Measurements from ENCODE around the gene SORL1-AS1.

The SORL1-AS1 gene

DNA sequence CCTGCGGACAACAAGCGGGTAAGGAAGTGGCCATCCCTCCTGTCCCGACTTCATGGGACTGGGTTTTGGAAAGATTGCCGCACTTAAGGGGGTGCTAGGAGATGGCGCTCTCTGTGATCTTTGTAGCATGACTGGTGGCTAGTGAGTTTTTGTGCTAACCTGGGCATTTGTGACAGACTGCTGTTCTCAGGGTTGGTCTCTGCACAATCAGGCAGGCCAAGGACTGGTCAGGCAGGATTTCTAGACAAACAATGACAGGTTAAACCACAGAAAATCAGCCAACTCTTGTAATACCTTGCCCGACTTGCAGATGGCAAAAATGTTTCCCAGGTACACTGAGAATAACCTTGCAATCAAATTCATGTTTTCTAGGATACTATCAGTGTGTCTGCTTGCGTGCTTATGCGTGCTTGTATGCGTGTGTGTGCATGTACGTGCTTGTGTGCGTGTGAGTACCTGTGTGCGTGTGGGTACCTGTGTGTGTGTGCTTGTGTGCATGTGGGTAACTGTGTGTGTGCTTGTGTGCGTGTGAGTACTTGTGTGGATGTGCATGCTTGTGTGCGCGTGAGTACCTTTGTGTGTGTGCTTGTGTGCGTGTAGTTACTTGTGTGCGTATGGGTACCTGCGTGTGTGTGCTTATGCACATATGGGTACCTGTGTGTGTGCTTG lies 25.6 kb upstream of the SORL1-AS1 start:
- in situ Hi-C loops (cut with MboI; ENCODE audit: low pct_unique_long_range_greater_than_20kb, low sequenced_read_pairs), result no loop called here
- DNase-seq, result no peak

DNA sequence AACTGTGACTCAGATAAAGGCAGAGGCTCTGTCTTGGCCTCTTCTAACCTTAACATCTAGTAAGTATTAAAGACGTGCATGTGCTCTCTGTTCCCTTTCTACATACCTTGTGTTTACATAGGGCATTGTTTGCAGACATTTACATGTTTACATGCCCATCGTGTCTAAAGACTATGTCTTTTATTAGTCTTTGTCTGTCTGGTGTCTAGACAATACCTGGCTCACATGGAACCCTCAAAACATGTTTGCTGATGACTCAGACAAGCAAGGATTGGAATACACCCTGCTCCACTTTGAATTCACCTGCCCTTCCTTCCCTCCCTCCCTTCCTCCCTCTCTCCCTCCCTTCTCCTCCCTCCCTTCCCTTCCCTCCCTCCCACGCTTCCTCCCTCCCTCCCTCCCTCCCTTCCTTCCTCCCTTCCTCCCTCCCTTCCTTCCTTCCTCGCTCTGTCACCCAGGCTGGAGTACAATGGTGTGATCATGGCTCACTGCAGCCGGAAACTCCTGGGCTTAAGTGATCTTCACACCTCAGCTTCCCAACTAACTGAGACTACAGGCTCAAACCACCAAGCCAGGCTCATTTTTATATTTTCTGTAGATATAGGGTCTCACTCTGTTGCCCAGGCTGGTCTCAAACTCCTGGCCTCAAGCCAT lies 23.7 kb upstream of the SORL1-AS1 start:
- in situ Hi-C loops (cut with MboI; ENCODE audit: low pct_unique_long_range_greater_than_20kb, low sequenced_read_pairs), result no loop called here
- no peak for DNase-seq

DNA sequence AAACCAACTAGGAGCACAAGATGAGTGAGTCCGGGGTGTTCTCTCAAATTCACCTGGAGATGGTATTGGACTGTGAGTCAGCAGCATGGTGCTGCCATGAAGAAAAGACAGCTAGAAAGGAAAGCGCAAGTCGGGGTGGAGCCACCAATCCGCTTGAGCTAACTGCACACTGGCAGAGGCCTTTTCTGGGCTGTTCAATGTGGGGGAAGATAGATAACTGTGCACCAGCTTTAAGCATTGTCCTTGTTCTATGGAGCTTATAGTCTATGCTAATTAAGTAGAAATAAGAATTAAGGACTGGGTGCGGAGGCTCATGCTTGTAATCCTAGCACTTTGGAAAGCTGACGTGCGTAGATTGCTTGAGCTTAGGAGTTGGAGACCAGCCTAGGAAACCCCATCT lies 21.9 kb upstream of the SORL1-AS1 start:
- no peak for DNase-seq
- in situ Hi-C loops (cut with MboI; ENCODE audit: low pct_unique_long_range_greater_than_20kb, low sequenced_read_pairs), result no loop called here

DNA sequence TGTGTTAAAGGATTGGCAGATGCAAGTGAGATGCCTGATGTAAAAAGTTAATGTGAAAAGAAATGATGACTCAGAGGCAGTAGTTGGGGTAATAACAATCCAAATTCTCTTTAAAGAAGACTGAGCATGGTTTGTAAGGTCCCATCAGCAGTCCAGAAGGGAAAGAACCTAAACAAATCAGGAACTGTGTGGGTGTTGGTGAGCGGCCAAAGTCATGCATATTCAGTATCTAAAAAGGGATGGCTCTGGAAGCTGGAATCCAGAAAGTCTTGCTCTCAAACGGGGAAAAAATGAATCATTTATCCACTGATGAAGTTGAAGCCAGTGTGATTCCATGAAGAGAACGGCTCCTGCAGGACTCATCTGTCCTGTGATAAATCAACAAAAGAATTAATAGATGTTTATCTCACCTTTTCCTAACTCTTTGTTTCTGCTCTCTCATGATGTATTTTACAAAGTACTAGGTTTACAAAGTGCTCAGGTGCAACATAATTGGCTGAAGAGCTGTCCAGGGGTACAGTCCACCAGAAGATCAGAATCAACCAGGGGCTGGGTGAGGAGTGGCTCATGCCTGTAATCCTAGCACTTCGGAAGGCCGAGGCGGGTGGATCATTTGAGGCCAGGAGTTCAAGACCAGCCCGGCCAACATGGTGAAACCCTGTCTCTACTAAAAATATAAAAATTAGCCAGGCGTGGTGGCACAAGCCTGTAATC lies 20.5 kb upstream of the SORL1-AS1 start:
- in situ Hi-C loops (cut with MboI; ENCODE audit: low pct_unique_long_range_greater_than_20kb, low sequenced_read_pairs), result no loop called here
- no peak for DNase-seq

DNA sequence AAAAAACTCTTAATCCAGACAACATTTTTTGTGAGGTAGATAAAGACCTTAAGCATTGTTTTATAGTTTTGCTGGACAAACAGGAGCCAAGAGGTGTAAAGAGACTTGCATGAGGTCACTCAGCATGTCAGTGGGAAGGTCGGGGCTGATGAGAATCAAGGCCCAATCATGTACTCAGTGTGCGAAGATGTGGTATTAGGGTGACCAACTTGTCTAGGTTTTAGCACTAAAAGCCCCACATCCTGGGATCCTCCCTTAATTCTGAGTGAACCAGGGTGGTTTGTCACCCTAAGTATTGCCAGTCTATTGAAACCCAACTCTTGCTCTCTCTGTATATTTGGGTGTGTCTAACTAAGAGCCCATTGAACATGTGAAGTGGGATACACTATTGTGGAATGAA lies 19.5 kb upstream of the SORL1-AS1 start:
- no peak for DNase-seq
- in situ Hi-C loops (cut with MboI; ENCODE audit: low pct_unique_long_range_greater_than_20kb, low sequenced_read_pairs), result no loop called here

DNA sequence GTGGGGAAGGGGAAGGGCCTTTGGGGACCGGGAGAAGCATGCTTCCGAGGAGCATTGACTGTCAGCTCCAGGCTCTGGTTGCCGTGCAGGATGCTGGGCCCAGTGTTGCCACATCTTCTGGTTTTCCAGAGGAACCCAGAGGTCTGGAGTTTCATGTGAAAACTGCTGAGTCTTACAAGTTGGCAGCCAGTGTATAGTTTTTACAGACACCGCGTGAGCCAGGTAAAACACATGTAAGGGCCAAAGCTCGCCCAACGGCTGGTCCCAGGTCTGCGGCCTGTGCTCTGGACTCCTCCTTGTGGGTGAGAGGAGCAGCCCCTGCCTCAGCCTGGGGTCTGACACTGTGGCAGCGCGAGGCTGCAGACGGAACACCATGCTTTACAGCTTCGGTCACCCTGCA lies 18.4 kb upstream of the SORL1-AS1 start:
- in situ Hi-C loops (cut with MboI; ENCODE audit: low pct_unique_long_range_greater_than_20kb, low sequenced_read_pairs), result no loop called here

DNA sequence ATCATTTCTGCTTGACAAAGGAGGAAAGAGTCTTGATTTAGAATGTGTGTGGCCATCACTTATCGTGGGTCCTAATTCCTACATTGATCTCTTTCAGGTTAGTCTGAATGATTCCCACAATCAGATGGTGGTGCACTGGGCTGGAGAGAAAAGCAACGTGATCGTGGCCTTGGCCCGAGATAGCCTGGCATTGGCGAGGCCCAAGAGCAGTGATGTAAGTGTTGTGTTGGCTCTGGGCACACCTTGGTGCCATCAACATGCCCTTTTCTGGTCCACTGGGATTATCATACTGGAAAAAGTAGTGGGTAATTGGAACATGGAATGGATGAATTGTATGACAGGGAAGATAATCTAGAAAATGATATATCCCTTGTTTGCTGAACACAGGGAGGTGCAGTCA lies 17.1 kb upstream of the SORL1-AS1 start:
- in situ Hi-C loops (cut with MboI; ENCODE audit: low pct_unique_long_range_greater_than_20kb, low sequenced_read_pairs), result no loop called here
- no peak for DNase-seq

More for the DNA sequence above, 18.4 kb upstream of the SORL1-AS1 start:
- DNase-seq, result no peak

DNA sequence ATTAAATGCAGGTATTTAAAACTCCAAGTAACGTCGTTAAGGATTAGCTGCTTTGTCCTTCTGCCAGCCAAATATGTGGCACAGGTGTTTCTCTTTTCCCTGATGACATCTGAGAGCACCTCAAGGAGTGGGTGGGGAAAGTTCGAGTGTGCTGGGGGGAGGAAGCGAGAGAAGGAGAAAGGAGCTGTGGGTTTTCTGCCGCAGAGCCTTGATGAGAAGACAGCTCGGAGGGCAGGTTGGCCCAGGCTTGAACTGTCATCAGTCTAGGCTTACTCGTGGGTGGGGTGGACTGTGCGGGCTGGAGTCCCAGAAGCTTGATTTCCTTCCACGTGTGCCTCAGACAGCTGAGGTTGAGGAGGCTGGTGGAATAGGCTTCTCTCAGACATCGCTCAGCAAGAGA lies 15.2 kb upstream of the SORL1-AS1 start:
- in situ Hi-C loops (cut with MboI; ENCODE audit: low pct_unique_long_range_greater_than_20kb, low sequenced_read_pairs), result no loop called here

DNA sequence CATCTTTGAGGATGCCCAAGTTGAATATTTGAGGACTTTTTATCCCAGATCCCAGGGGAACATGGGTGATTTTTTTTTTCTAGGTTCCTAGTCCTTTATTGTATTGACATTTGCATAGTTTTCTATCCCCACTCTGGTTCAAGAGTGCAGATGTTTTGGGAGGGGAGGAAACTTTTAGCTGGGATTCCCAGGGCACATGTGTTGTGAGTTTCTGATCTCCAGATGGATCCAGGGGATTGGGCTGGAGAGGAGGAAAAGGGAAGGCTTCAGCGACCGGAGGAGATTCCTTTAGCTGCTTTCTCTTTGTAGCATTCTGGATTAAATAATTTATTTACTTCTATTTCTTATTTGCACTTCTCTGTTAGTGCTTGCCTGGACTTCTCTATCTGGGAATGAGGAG lies 14.7 kb upstream of the SORL1-AS1 start:
- no peak for DNase-seq
- in situ Hi-C loops (cut with MboI; ENCODE audit: low pct_unique_long_range_greater_than_20kb, low sequenced_read_pairs), result no loop called here

More for the DNA sequence above, 15.2 kb upstream of the SORL1-AS1 start:
- no peak for DNase-seq

DNA sequence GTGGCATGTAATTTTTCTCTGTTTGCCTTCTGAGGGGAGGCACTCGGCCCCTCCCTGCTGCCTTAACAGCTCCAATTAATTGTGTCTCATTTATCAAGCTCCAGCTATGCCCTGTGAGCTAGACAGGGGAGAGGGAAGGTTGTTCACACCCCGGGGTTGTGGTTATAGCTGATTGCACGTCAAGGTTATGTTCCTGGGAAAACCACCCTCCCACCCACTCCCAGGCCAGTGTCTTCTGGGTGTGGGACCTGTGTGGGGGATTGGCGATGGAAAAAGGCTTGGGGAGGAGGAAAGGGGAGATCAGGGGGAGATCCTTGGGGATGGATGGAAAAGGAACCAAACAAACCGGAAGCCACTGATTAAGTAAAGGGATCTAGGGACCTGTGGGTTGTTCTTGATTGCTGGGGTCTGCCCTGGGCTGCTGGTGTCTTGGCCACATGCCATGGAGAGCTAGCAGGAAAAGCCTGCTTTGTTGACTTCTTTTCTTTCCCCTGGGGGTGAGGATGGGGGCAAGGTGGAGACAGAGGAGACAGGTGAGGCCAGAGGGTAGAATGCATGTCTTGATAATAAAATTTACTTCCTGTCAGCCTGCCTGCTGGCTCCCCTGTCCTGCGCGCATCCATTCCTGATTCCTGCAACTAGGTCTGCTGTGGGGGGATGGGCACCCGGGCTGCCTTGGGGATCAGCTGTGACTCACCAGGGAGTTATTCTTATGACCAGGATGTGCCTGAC lies 13.5 kb upstream of the SORL1-AS1 start:
- peak; percentile 64 for DNase-seq
- in situ Hi-C loops (cut with MboI; ENCODE audit: low pct_unique_long_range_greater_than_20kb, low sequenced_read_pairs), result no loop called here

DNA sequence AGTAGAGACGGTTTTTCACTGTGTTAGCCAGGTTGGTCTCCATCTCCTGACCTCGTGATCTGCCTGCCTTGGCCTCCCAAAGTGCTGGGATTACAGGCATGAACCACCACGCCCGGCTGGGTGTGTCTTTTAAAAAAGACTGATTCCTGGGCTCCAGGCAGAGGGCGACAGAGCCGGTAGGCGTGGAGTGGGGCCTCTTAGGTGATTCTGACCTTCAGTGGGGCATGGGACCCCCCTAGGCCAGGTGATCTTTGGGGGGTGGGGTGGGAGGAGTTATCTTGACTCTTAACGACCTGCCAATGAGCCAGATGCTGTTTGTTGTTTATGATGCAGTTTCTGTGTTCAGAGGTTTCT lies 12.9 kb upstream of the SORL1-AS1 start:
- no peak for DNase-seq
- in situ Hi-C loops (cut with MboI; ENCODE audit: low pct_unique_long_range_greater_than_20kb, low sequenced_read_pairs), result no loop called here

DNA sequence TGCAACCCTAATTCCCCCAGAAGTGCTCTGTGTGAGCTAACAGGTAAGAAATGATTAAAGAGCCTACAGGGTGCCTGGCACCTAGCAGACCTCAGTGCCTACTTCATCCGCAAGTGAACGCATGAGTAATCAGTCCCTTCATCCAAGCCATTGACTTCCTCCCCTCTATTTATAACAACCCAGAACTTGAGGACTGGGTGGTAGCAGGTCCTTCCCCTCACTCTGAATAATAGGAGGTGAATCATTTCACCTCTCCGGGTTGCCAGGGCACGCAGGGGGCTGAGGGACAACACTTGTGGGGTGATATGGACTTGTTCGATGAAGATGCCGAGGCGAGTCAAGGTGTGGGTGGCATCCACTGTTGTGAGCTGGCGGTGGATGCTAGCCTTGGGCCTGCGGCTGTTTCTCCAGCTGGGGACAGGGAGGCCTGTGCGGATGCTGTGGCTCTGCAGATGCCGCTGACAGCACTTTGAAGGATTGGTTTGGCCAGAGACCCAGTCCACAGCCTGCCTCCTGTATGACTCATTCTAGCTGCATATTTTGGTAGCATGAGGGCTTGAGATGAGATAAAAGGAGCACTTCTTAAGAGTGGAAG lies 11.7 kb upstream of the SORL1-AS1 start:
- in situ Hi-C loops (cut with MboI; ENCODE audit: low pct_unique_long_range_greater_than_20kb, low sequenced_read_pairs), result no loop called here
- peak; percentile 77 for DNase-seq

DNA sequence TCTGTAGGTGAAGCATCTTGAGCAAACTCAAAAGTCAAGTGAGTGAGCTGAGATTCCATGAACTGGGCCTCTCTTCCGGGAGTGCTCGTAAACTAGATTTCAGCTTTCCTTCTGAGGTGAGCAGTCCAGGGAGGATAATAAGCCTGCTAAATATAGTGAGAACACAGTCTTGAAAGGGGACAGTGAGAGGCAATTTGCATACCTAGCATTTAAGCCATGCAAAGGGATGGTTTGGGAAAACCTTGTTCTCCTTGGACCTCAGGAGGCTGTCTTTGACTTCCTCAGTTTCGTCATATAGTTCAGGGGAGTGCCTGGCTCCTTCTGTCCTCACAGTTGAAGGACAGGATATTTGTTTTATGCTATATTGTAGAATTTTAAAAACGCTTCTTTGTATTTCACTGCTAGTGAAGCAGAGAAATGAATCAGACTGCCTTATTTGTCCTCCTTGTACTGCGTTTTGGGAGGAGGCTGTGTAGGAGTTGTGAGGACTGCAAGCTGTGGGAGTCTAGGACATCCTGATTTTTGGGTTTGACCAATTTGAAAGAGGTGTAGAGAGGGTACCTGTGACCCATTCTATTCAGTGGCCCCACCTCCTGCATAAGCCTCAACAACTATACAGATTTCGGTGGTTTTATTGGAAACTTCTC lies 11.0 kb upstream of the SORL1-AS1 start:
- in situ Hi-C loops (cut with MboI; ENCODE audit: low pct_unique_long_range_greater_than_20kb, low sequenced_read_pairs), result no loop called here
- DNase-seq, result no peak

DNA sequence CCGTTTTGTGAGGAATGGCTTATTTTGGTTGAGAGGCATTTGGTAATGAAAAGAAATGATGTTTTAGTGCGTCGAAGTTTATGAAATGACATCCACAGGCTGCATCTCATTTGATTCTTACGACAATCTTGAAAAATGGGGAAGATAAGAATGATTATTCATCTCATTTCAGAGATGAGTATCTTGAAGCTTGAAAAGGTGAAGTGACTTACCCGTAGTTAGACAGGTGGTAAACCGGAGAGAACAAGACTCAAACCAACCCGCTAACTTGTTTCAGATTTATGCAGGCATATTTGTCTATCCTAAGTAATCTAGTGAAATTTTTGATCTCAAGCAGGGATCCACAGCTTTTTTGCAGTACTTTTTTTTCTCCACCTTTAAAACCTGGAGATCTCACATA lies 9.1 kb upstream of the SORL1-AS1 start:
- no peak for DNase-seq
- in situ Hi-C loops (cut with MboI; ENCODE audit: low pct_unique_long_range_greater_than_20kb, low sequenced_read_pairs), result no loop called here

DNA sequence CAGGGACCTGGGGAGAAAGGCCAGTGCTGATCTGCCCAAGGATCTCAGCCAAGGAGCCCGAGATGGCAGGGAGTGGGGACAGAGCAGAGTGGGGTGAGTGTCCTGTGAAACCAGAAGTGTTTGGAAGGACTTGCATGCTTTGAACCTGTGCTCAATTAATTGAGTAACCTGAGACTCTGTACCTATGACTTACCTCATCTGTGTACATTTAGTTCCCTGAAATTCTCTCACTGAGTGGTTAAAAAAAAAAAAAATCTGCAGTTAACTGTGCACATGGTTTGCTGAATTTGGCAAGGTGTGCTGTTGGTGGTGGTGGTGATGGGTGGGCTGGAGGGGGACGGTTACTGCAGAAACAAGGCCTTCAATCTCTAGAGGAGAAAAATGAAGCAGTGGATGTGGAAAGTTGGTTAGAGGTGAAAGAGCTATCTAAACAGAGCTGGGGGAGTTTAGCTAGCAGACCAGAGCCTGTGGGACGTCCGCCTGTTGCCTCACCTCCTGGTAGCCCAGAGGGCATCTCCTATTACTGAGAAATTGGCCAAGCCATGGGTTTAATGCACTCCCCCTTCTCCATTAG lies 8.3 kb upstream of the SORL1-AS1 start:
- in situ Hi-C loops (cut with MboI; ENCODE audit: low pct_unique_long_range_greater_than_20kb, low sequenced_read_pairs), result no loop called here
- no peak for DNase-seq

DNA sequence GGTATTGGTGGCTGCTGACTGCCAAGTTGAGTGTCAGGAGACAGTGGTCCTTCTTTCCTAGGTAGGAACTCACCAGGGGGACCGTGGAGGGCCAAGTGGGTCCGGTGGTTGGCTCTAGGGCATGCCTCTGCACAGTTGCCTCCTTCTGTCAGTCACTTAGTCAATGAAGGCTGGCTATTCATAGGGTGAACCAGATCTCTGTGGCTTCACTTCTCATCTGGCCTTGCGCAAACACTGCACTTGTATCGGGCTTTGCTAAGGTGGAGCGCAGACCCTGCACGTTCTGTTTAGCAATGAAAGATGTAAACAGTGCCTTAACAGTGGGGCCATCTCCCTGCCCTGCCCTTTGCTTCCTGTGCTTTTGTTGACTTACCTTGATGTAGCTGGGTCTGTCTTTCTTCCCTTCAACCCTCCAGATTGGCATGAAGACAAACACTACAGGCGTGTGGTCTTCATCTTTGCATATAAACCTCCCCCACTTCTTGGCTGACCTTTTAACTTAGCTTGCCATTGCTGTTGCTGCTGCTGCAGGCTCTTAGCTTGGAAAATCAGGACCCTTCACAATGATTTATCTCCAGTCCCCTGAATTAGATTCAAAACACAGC lies 6.7 kb upstream of the SORL1-AS1 start:
- no peak for DNase-seq
- in situ Hi-C loops (cut with MboI; ENCODE audit: low pct_unique_long_range_greater_than_20kb, low sequenced_read_pairs), result no loop called here

DNA sequence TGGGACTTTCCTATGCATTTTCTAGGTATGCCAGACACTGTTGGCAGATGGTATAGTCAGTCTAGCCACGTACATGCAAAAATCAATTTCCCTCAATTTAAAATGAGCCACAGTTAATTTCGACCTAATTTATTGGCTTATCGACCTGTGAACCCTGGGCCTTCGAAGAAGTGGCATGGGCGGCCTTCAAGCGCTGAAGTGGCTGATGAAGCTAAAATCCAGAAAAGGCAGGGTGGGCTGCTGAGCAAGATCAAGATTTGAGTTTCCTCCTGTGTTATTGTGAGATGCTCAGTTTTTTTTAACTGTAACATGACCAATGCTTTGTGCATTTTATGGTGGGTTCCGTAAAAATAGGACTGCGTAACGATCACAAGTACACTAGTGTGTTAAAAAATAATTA lies 5.8 kb upstream of the SORL1-AS1 start:
- in situ Hi-C loops (cut with MboI; ENCODE audit: low pct_unique_long_range_greater_than_20kb, low sequenced_read_pairs), result no loop called here
- DNase-seq, result no peak

DNA sequence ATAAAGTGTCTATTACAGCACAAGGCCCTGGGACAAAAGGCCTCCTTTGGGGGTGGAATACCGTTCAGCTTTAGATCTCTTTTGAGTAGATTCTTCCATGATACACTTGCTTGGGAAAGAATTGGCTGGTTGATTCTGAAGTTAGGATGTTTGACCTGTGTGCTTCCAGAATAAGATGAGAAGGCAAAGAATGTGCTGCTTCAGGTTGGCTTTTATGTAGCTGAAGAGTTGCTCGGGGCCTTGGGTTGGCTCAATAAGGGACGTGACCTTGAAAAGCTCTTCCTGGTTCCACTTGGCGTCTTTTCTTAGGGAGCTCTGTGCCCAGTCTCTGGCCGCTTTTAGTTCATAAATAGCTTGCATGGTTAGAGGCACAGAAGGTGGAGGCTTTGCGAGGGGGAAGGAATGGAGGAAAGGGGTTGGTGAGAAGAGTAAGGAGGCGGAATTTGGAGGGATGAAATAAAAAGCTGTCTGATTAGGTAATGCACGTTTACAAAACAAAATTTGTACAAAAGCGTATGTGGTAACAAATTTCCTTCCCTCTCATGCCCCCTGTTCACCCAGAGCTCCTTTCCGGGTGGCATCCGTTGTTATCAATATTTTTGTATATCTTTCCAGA lies 4.2 kb upstream of the SORL1-AS1 start:
- in situ Hi-C loops (cut with MboI; ENCODE audit: low pct_unique_long_range_greater_than_20kb, low sequenced_read_pairs), result no loop called here
- no peak for DNase-seq

Measured in KBM-7 (cell line).